HL-60 (cell line): Measurements from ENCODE around the gene DRC3.

Source experiments
- DNase-seq, 2 experiments: peaks; one replicate each; pipeline ENCODE4 v3.0.0-alpha.2; 2010 to 2020; ENCODE audit warnings: low read depth in 1 of 2, low spot score in 1 of 2
- H3K27ac ChIP-seq: fragments of 250-450 bp; sonication (Bioruptor Pico); replicated peaks from 2 replicates; pipeline ENCODE4 v1.5.1; 2020; ENCODE audit warnings: mild to moderate bottlenecking, moderate library complexity
- H3K27me3 ChIP-seq: fragments of 250-450 bp; sonication (Bioruptor Pico); 2 replicates; pipeline ENCODE4 v1.5.1; 2021; ENCODE audit warnings: mild to moderate bottlenecking, moderate library complexity; ENCODE audit not compliant: insufficient read depth, poor library complexity, severe bottlenecking
- H3K4me3 ChIP-seq: replicated peaks from 2 replicates; pipeline ENCODE4 v1.5.1; 2011; ENCODE audit warnings: mild to moderate bottlenecking, control low read depth, low read length; ENCODE audit not compliant: insufficient read depth
- GABPA ChIP-seq: IDR thresholded peaks from 2 replicates; pipeline ENCODE4 v1.6.1; 2012; ENCODE audit warnings: low read depth
- POLR2AphosphoS5 ChIP-seq: IDR thresholded peaks from 2 replicates; pipeline ENCODE4 v1.6.1; 2012; ENCODE audit warnings: low read depth
- SPI1 ChIP-seq: IDR thresholded peaks from 2 replicates; pipeline ENCODE4 v1.6.1; 2012; ENCODE audit warnings: low read depth, mild to moderate bottlenecking, borderline replicate concordance
- TF ChIP-seq, protein P1 (sequence below): IDR thresholded peaks from one replicate; pipeline ENCODE4 v1.5.1; 2011; ENCODE audit warnings: low read length, control low read depth, inconsistent platforms; ENCODE audit not compliant: insufficient read depth
- TF ChIP-seq, protein P2 (sequence below): IDR thresholded peaks from 2 replicates; pipeline ENCODE4 v1.6.1; 2012; ENCODE audit warnings: low read depth; ENCODE audit not compliant: insufficient replicate concordance

DRC3 gene

GRCh38 chr17:17933775-17934174, 38.9 kb upstream of the DRC3 start:
- no peak overlapping the region for H3K4me3 ChIP-seq
- no peak for DNase-seq
- TF ChIP-seq GABPA: no peak
- TF ChIP-seq, protein P1, sequence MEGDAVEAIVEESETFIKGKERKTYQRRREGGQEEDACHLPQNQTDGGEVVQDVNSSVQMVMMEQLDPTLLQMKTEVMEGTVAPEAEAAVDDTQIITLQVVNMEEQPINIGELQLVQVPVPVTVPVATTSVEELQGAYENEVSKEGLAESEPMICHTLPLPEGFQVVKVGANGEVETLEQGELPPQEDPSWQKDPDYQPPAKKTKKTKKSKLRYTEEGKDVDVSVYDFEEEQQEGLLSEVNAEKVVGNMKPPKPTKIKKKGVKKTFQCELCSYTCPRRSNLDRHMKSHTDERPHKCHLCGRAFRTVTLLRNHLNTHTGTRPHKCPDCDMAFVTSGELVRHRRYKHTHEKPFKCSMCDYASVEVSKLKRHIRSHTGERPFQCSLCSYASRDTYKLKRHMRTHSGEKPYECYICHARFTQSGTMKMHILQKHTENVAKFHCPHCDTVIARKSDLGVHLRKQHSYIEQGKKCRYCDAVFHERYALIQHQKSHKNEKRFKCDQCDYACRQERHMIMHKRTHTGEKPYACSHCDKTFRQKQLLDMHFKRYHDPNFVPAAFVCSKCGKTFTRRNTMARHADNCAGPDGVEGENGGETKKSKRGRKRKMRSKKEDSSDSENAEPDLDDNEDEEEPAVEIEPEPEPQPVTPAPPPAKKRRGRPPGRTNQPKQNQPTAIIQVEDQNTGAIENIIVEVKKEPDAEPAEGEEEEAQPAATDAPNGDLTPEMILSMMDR: no peak
- TF ChIP-seq POLR2AphosphoS5: no peak
- TF ChIP-seq, protein P2, sequence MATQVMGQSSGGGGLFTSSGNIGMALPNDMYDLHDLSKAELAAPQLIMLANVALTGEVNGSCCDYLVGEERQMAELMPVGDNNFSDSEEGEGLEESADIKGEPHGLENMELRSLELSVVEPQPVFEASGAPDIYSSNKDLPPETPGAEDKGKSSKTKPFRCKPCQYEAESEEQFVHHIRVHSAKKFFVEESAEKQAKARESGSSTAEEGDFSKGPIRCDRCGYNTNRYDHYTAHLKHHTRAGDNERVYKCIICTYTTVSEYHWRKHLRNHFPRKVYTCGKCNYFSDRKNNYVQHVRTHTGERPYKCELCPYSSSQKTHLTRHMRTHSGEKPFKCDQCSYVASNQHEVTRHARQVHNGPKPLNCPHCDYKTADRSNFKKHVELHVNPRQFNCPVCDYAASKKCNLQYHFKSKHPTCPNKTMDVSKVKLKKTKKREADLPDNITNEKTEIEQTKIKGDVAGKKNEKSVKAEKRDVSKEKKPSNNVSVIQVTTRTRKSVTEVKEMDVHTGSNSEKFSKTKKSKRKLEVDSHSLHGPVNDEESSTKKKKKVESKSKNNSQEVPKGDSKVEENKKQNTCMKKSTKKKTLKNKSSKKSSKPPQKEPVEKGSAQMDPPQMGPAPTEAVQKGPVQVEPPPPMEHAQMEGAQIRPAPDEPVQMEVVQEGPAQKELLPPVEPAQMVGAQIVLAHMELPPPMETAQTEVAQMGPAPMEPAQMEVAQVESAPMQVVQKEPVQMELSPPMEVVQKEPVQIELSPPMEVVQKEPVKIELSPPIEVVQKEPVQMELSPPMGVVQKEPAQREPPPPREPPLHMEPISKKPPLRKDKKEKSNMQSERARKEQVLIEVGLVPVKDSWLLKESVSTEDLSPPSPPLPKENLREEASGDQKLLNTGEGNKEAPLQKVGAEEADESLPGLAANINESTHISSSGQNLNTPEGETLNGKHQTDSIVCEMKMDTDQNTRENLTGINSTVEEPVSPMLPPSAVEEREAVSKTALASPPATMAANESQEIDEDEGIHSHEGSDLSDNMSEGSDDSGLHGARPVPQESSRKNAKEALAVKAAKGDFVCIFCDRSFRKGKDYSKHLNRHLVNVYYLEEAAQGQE: no peak
- no peak for TF ChIP-seq SPI1
- no peaks in the 10 kb centered on the region for H3K27me3 ChIP-seq
- no peak overlapping the region for H3K27ac ChIP-seq

- no peak overlapping the region for H3K4me3 ChIP-seq
- TF ChIP-seq GABPA: no peak
- TF ChIP-seq, protein P1: no peak
- no peak for TF ChIP-seq POLR2AphosphoS5
- no peak for TF ChIP-seq SPI1
- TF ChIP-seq, protein P2: no peak
- no peak for DNase-seq
- no peaks in the 10 kb centered on the region for H3K27me3 ChIP-seq
- H3K27ac ChIP-seq: no peak overlapping the region
Measured at GRCh38 chr17:17934214-17934613, 38.4 kb upstream of the DRC3 start.

DNA sequence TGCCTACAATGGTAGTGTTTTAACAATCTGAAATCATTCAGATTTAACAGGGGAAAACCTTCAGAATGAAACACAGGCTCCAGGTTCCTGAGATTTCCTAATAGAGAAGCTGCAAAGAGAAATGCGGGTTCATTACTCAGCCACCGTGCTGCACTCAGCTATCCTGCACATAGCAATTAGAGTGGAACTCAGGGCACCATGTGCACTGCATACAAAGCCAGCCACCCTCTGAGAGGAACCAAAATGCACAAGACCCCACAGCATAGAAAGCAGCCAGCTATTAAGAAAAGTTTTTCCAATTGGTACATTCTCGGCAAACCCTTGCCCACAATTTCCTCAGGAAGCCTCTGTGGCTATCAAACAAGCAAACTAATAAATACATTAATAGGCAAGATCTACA, 37.9 kb upstream of the DRC3 start:
- no peak for DNase-seq
- no peaks in the 10 kb centered on the region for H3K27me3 ChIP-seq
- H3K27ac ChIP-seq: no peak overlapping the region
- H3K4me3 ChIP-seq: no peak overlapping the region
- TF ChIP-seq GABPA (no peak), SPI1 (no peak), POLR2AphosphoS5 (no peak)
- TF ChIP-seq, protein P1: no peak
- TF ChIP-seq, protein P2: no peak
